Naive thymus-derived CD4-positive, alpha-beta T cell (primary cell): ENCODE results near the gene HOXA5. TPM values are rescaled to one million over a fixed set of nuclear protein-coding genes. Genes with fewer than 3 reads are reported as not detected.
A peak's percentile ranks its signal among the peaks of the same experiment; 100 is the strongest.

Source experiments
- ATAC-seq: fragments of 150-1000 bp; cut with Tn5 transposase; 2 replicates; pipeline ENCODE4 v1.10.0; 2021; ENCODE audit warnings: mild to moderate bottlenecking, moderate library complexity
- CTCF ChIA-PET: fragments of 350-600 bp; sonication (Branson Sonifier 250); formaldehyde crosslinking; loops from one replicate; lab custom pipeline; 2021; ENCODE audit warnings: antibody characterized with exemption; lab: Charles Lee
- POLR2A ChIA-PET: fragments of 350-600 bp; sonication (Branson Sonifier 250); formaldehyde crosslinking; loops from one replicate; lab custom pipeline; 2021; ENCODE audit warnings: antibody characterized with exemption, inconsistent platforms; lab: Charles Lee
- DNase-seq, 9 donors: peaks; one replicate each; pipeline versions ENCODE4 v3.0.0 to v3.0.0-alpha.2; 2020 to 2022; ENCODE audit warnings: mixed read lengths in 1 of 9
- H3K27ac ChIP-seq: one replicate; pipeline ENCODE4 v1.7.0; 2013; ENCODE audit warnings: mild to moderate bottlenecking, low read depth, low read length, moderate library complexity
- H3K27me3 ChIP-seq, 2 donors: one replicate each; pipeline ENCODE4 v1.7.0; 2013; ENCODE audit warnings: low read length in 2 of 2, mild to moderate bottlenecking in 2 of 2, moderate library complexity in 2 of 2; ENCODE audit not compliant: control insufficient read depth in 2 of 2, insufficient read depth in 2 of 2
- H3K36me3 ChIP-seq, 3 experiments: 1 replicate in 2 of 3; 2 replicates in 1 of 3; pipeline ENCODE4 v1.7.0; 2013; ENCODE audit warnings: low read length in 3 of 3, mild to moderate bottlenecking in 3 of 3, moderate library complexity in 1 of 3; ENCODE audit not compliant: insufficient read depth in 3 of 3, control insufficient read depth in 2 of 3
- H3K4me1 ChIP-seq, 2 donors: one replicate each; pipeline ENCODE4 v1.7.0; 2013; ENCODE audit warnings: low read length in 2 of 2, mild to moderate bottlenecking in 2 of 2, moderate library complexity in 1 of 2; ENCODE audit not compliant: control insufficient read depth in 2 of 2, insufficient read depth in 2 of 2
- H3K4me3 ChIP-seq: 2 replicates; pipeline ENCODE4 v1.7.0; 2013; ENCODE audit warnings: mild to moderate bottlenecking, low read length
- H3K9me3 ChIP-seq, 3 experiments: 1 replicate in 2 of 3; 2 replicates in 1 of 3; pipeline ENCODE4 v1.7.0; 2013; ENCODE audit warnings: low read length in 3 of 3; ENCODE audit not compliant: control insufficient read depth in 2 of 3
- H3K27ac Mint-ChIP-seq, 9 donors: one replicate each; pipeline ENCODE4 v1.8.0; 2020 to 2022; ENCODE audit warnings: mixed read lengths in 9 of 9, mild to moderate bottlenecking in 8 of 9, moderate library complexity in 5 of 9, inconsistent platforms in 2 of 9
- H3K27me3 Mint-ChIP-seq, 5 donors: one replicate each; pipeline ENCODE4 v1.8.0; 2021 to 2022; ENCODE audit warnings: mixed read lengths in 5 of 5, mild to moderate bottlenecking in 1 of 5
- H3K36me3 Mint-ChIP-seq, 5 donors: one replicate each; pipeline ENCODE4 v1.8.0; 2020 to 2022; ENCODE audit warnings: mixed read lengths in 5 of 5, mild to moderate bottlenecking in 3 of 5, inconsistent platforms in 1 of 5
- H3K4me1 Mint-ChIP-seq, 7 donors: one replicate each; pipeline ENCODE4 v1.8.0; 2020 to 2022; ENCODE audit warnings: mixed read lengths in 7 of 7, mild to moderate bottlenecking in 3 of 7, inconsistent platforms in 1 of 7
- H3K4me3 Mint-ChIP-seq, 10 donors: one replicate each; pipeline ENCODE4 v1.8.0; 2020 to 2022; ENCODE audit warnings: mild to moderate bottlenecking in 10 of 10, mixed read lengths in 10 of 10, moderate library complexity in 6 of 10, inconsistent platforms in 2 of 10
- H3K9me3 Mint-ChIP-seq, 11 donors: one replicate each; pipeline ENCODE4 v1.8.0; 2020 to 2022; ENCODE audit warnings: mixed read lengths in 11 of 11, mild to moderate bottlenecking in 4 of 11, inconsistent platforms in 1 of 11, moderate library complexity in 1 of 11
- intact Hi-C, 2 donors: fragments of 100-400 bp; cut with micrococcal nuclease; formaldehyde crosslinking; loops; one replicate each; pipeline ENCODE4 v1.15.1; 2023
- polyA plus RNA-seq, 2 donors: library from polyadenylated mRNA; unstranded; fragments of 300-500 nt; fragmentation: Illumina TruSeq; gene quantifications; one replicate each; pipeline ENCODE4 v1.2.3, GENCODE V29; 2021
- total RNA-seq, 6 experiments: library from RNA in 5 of 6; stranded (reverse) in 5 of 6; gene quantifications; 1 replicate in 5 of 6; 2 replicates in 1 of 6; pipeline ENCODE4 v1.2.3 and lab custom pipeline; 2021 to 2026

Gene HOXA5
- total RNA-seq: 1 to 10 TPM in 1 of 5 experiments, under 1 TPM in 1, not detected in 3; 0.88 to 2.2 TPM
- not detected for polyA plus RNA-seq
- total RNA-seq (lab: John Stamatoyannopoulos, UW): not detected

- Mint-ChIP-seq H3K4me1 (peaks cover 0 to 14% (median 7%) of the 10 kb centered on the region in 7 donors), H3K4me3 (peak within 1 kb of the TSS in 5 of 10 donors; percentile 25 to 79 (median 48)), H3K27ac (no peak within 1 kb of the TSS), H3K9me3 (peaks cover 0 to 3% (median 0%) of the 10 kb centered on the region in 11 donors), H3K36me3 (peaks cover 0 to 3% (median 0%) of the 10 kb centered on the region in 5 donors), H3K27me3 (peaks cover 26 to 58% (median 52%) of the 10 kb centered on the region in 5 donors)
- Histone ChIP-seq H3K4me1 (peaks cover 0 to 3% of the 10 kb centered on the region in 2 donors), H3K27me3 (peaks cover 0 to 13% of the 10 kb centered on the region in 2 donors), H3K36me3 (no peaks in the 10 kb centered on the region), H3K27ac (no peak within 1 kb of the TSS), H3K4me3 (no peak within 1 kb of the TSS), H3K9me3 (no peaks in the 10 kb centered on the region)
- DNase-seq: no peak
- POLR2A ChIA-PET: no interaction called here
- CTCF ChIA-PET: no interaction called here
- intact Hi-C loops: no loop called here
- ATAC-seq: peak; percentile 78
These were observed at the start of gene HOXA5 for GRCh38 chr7:27143023-27143949. TSS of gene HOXA5 (minus strand) at chr7:27143681. CDS start at chr7:27143607, 74 bp downstream.

GRCh38 chr7:27192546-27193334 is 49.3 kb upstream of the HOXA5 start:
- peaks cover 21 to 50% (median 34%) of the 10 kb centered on the region in 7 donors for H3K4me1 Mint-ChIP-seq
- intact Hi-C loops: loop anchor here (10.0 kb wide), 4 partner anchors 982 to 1762 kb away; partner anchors contain the start of gene TRIL (in 1 of the 2)

GRCh38 chr7:27191833-27192545 is 48.5 kb upstream of the HOXA5 start:
- H3K36me3 Mint-ChIP-seq: peaks cover 0 to 4% (median 0%) of the 10 kb centered on the region in 5 donors
- no peaks in the 10 kb centered on the region for H3K36me3 ChIP-seq
- peaks cover 0 to 8% (median 0%) of the 10 kb centered on the region in 11 donors for H3K9me3 Mint-ChIP-seq
- H3K4me3 ChIP-seq: no peak overlapping the region
- H3K4me3 Mint-ChIP-seq: peak overlapping the region in 9 of 10 donors; percentile 7 to 84 (median 67)
- H3K27me3 Mint-ChIP-seq: peaks cover 87 to 93% (median 92%) of the 10 kb centered on the region in 5 donors
- ATAC-seq (no peak), DNase-seq (no peak)
- H3K27me3 ChIP-seq: peaks cover 36 to 78% of the 10 kb centered on the region in 2 donors
- peaks cover 22 to 41% of the 10 kb centered on the region in 2 donors for H3K4me1 ChIP-seq
- H3K4me1 Mint-ChIP-seq: peaks cover 20 to 57% (median 41%) of the 10 kb centered on the region in 7 donors
- intact Hi-C loops: loop anchor here (10.0 kb wide), 4 partner anchors 983 to 1763 kb away; partner anchors contain the start of gene TRIL (in 1 of the 2)
- CTCF ChIA-PET: interaction anchor here (1.0 kb wide), 1 partner anchor 826 kb away, joined by 3 read pairs; no protein-coding TSS in a partner anchor
- no peaks in the 10 kb centered on the region for H3K9me3 ChIP-seq
- POLR2A ChIA-PET: no interaction called here
- H3K27ac Mint-ChIP-seq: peak overlapping the region in 2 of 9 donors; percentile 28 to 58
- H3K27ac ChIP-seq: no peak overlapping the region

More at GRCh38 chr7:27192546-27193334, 49.3 kb upstream of the HOXA5 start:
- H3K27ac ChIP-seq: no peak overlapping the region
- no peaks in the 10 kb centered on the region for H3K9me3 ChIP-seq
- POLR2A ChIA-PET: interaction anchor here (0.6 kb wide), 1 partner anchor 398 kb away, joined by 3 read pairs; no protein-coding TSS in a partner anchor
- peaks cover 21 to 34% of the 10 kb centered on the region in 2 donors for H3K4me1 ChIP-seq
- ATAC-seq: peak; percentile 62
- H3K27me3 Mint-ChIP-seq: peaks cover 87 to 93% (median 92%) of the 10 kb centered on the region in 5 donors
- H3K36me3 ChIP-seq: no peaks in the 10 kb centered on the region
- H3K9me3 Mint-ChIP-seq: peaks cover 0 to 6% (median 0%) of the 10 kb centered on the region in 11 donors
- CTCF ChIA-PET: interaction anchor here (1.0 kb wide), 1 partner anchor 825 kb away, joined by 3 read pairs; no protein-coding TSS in a partner anchor
- H3K4me3 ChIP-seq: peak overlapping the region; percentile 14
- H3K4me3 Mint-ChIP-seq: peak overlapping the region in 9 of 10 donors; percentile 70 to 84 (median 74)
- no peak for DNase-seq
- peaks cover 33 to 78% of the 10 kb centered on the region in 2 donors for H3K27me3 ChIP-seq
- H3K36me3 Mint-ChIP-seq: peaks cover 0 to 4% (median 0%) of the 10 kb centered on the region in 5 donors
- H3K27ac Mint-ChIP-seq: peak overlapping the region in 1 of 9 donors; percentile 30

- Histone ChIP-seq H3K27ac (no peak overlapping the region), H3K36me3 (no peaks in the 10 kb centered on the region), H3K4me3 (no peak overlapping the region), H3K4me1 (peaks cover 29 to 41% of the 10 kb centered on the region in 2 donors), H3K27me3 (peaks cover 41 to 78% of the 10 kb centered on the region in 2 donors), H3K9me3 (no peaks in the 10 kb centered on the region)
- peaks cover 0 to 9% (median 0%) of the 10 kb centered on the region in 11 donors for H3K9me3 Mint-ChIP-seq
- ATAC-seq (no peak), DNase-seq (peak in 1 of 9 donors; percentile 3)
- H3K27me3 Mint-ChIP-seq: peaks cover 87 to 93% (median 92%) of the 10 kb centered on the region in 5 donors
- ChIA-PET CTCF (no interaction called here), POLR2A (interaction anchor here (0.7 kb wide), 1 partner anchor 508 kb away, joined by 3 read pairs; no protein-coding TSS in a partner anchor)
- H3K4me3 Mint-ChIP-seq: peak overlapping the region in 7 of 10 donors; percentile 1 to 74 (median 19)
- peaks cover 0 to 4% (median 0%) of the 10 kb centered on the region in 5 donors for H3K36me3 Mint-ChIP-seq
- intact Hi-C loops: loop anchor here (10.0 kb wide), 4 partner anchors 984 to 1764 kb away; partner anchors contain the start of gene TRIL (in 1 of the 2)
- H3K27ac Mint-ChIP-seq: peak overlapping the region in 3 of 9 donors; percentile 3 to 48 (median 38)
- H3K4me1 Mint-ChIP-seq: peaks cover 19 to 62% (median 44%) of the 10 kb centered on the region in 7 donors
These were observed 47.8 kb upstream of the HOXA5 start for GRCh38 chr7:27191161-27191731.

- peak overlapping the region in 5 of 9 donors; percentile 1 to 75 (median 31) for H3K27ac Mint-ChIP-seq
- ATAC-seq: no peak
- Histone ChIP-seq H3K36me3 (no peaks in the 10 kb centered on the region), H3K4me1 (peaks cover 37 to 49% of the 10 kb centered on the region in 2 donors), H3K4me3 (no peak overlapping the region), H3K27me3 (peaks cover 50 to 80% of the 10 kb centered on the region in 2 donors), H3K27ac (no peak overlapping the region), H3K9me3 (no peaks in the 10 kb centered on the region)
- H3K4me1 Mint-ChIP-seq: peaks cover 23 to 73% (median 55%) of the 10 kb centered on the region in 7 donors
- peaks cover 0 to 14% (median 0%) of the 10 kb centered on the region in 11 donors for H3K9me3 Mint-ChIP-seq
- H3K27me3 Mint-ChIP-seq: peaks cover 88 to 96% (median 92%) of the 10 kb centered on the region in 5 donors
- H3K4me3 Mint-ChIP-seq: peak overlapping the region in 6 of 10 donors; percentile 16 to 92 (median 57)
- POLR2A ChIA-PET: no interaction called here
- peak in 1 of 9 donors; percentile 2 for DNase-seq
- intact Hi-C loops: loop anchor here (2.0 to 10.0 kb wide), 8 partner anchors 17 to 1765 kb away; partner anchors contain the start of genes HOXA3 (in 2 of the 2), HIBADH (in 1 of the 2) and TRIL (in 1 of the 2)
- CTCF ChIA-PET: interaction anchor here (0.6 to 1.6 kb wide), 2 partner anchors 11 to 506 kb away, joined by 4 to 8 read pairs; no protein-coding TSS in a partner anchor
- H3K36me3 Mint-ChIP-seq: peaks cover 0 to 4% (median 0%) of the 10 kb centered on the region in 5 donors
These were observed 46.7 kb upstream of the HOXA5 start for GRCh38 chr7:27189997-27190748.
